Transverse colon (tissue), 4 donors: Measurements from ENCODE around the gene PACSIN2. TPM values are rescaled to one million over a fixed set of nuclear protein-coding genes. Genes with fewer than 3 reads are reported as not detected.

Experiments used
- DNase-seq: peaks from one replicate; pipeline ENCODE4 v3.0.0-alpha.2; 2019
- H3K27ac ChIP-seq, 4 donors: fragments of 200-600 bp; sonication (generic); 2 replicates each; pipeline ENCODE4 v1.5.1; 2016 to 2018; ENCODE audit warnings: inconsistent platforms in 4 of 4
- H3K27me3 ChIP-seq: fragments of 200-600 bp; sonication (generic); 2 replicates; pipeline ENCODE4 v1.5.1; 2017; ENCODE audit warnings: inconsistent platforms
- H3K36me3 ChIP-seq, 4 donors: fragments of 200-600 bp; sonication (generic); 2 replicates each; pipeline ENCODE4 v1.5.1; 2017 to 2019; ENCODE audit warnings: inconsistent platforms in 4 of 4
- H3K4me1 ChIP-seq, 4 donors: fragments of 200-600 bp; sonication (generic); 2 replicates each; pipeline ENCODE4 v1.5.1; 2017 to 2020; ENCODE audit warnings: inconsistent platforms in 4 of 4
- H3K4me3 ChIP-seq, 4 donors: fragments of 200-600 bp; sonication (generic); 1 replicate in 1 of 4; 2 replicates in 3 of 4; pipeline versions ENCODE4 v1.5.1 to v1.6.1; 2017 to 2019; ENCODE audit warnings: inconsistent platforms in 4 of 4
- H3K9me3 ChIP-seq, 2 donors: fragments of 200-600 bp; sonication (generic); 2 replicates each; pipeline ENCODE4 v1.5.1; 2017 to 2019; ENCODE audit warnings: inconsistent platforms in 2 of 2
- CTCF ChIP-seq, 5 experiments: fragments of 200-600 bp in 3 of 5; fragments of 450-650 bp in 2 of 5; sonication (generic) in 3 of 5; IDR thresholded peaks; 1 replicate in 2 of 5; 2 replicates in 3 of 5; pipeline ENCODE4 v1.5.1; 2016 to 2017; ENCODE audit warnings: antibody characterized with exemption in 5 of 5, inconsistent platforms in 3 of 5, mild to moderate bottlenecking in 2 of 5, moderate library complexity in 1 of 5
- EP300 ChIP-seq: sonication (generic); formaldehyde crosslinking; IDR thresholded peaks from one replicate; pipeline ENCODE4 v1.6.1; 2017; ENCODE audit warnings: antibody characterized with exemption, low read depth
- POLR2A ChIP-seq: fragments of 450-650 bp; IDR thresholded peaks from one replicate; pipeline ENCODE4 v1.6.1; 2016; ENCODE audit warnings: antibody characterized with exemption, mild to moderate bottlenecking, moderate library complexity
- POLR2AphosphoS5 ChIP-seq, 3 donors: sonication (generic); formaldehyde crosslinking; IDR thresholded peaks; one replicate each; pipeline ENCODE4 v1.6.1; 2016; ENCODE audit warnings: antibody characterized with exemption in 3 of 3
- WGBS, 2 donors: methylation state at CpG; one replicate each; pipeline ENCODE4 v1.1.5; 2018; ENCODE audit warnings: low coverage in 1 of 2; 5-methylcytosine and 5-hydroxymethylcytosine counted together
- in situ Hi-C, 4 donors: fragments of 200-750 bp; cut with MboI; loops; one replicate each; pipeline versions ENCODE4 v1.15.0 to v1.15.1; 2017; ENCODE audit warnings: low sequenced_read_pairs in 3 of 4, low pct_ligation_motif_present in 1 of 4, low pct_unique_long_range_greater_than_20kb in 1 of 4
- intact Hi-C: fragments of 100-400 bp; cut with DNase I; formaldehyde crosslinking; loops from one replicate; pipeline ENCODE4 v1.15.1; 2023; ENCODE audit warnings: low total_unique reads
- total RNA-seq, 4 donors: library from RNA; depleted of rRNA; stranded (reverse); fragments of >200 nt; gene quantifications; one replicate each; pipeline ENCODE4 v1.1.0, GENCODE V29; 2016

PACSIN2 gene
- total RNA-seq, 4 donors from 2014 or later: 53.9 to 250 (median 198) TPM

- 92 to 100% methylated on average over 3 to 7 of the region's 7 CpGs for WGBS, 2 donors
- DNase-seq: no peak
- intact Hi-C loops (no loop called here), in situ Hi-C loops (loop anchor here in 1 of 4 donors (25.0 kb wide), 2 partner anchors 163 to 212 kb away; no protein-coding TSS in a partner anchor)
- Histone ChIP-seq H3K36me3 (peaks cover 0 to 61% (median 30%) of the 10 kb centered on the region in 4 donors), H3K27me3 (no peaks in the 10 kb centered on the region), H3K4me3 (no peak overlapping the region), H3K27ac (no peak overlapping the region), H3K9me3 (no peaks in the 10 kb centered on the region), H3K4me1 (peaks cover 0 to 1% (median 0%) of the 10 kb centered on the region in 4 donors)
- TF ChIP-seq POLR2AphosphoS5 (IDR thresholded peaks at IDR 0.05): no peak
- TF ChIP-seq EP300: no peak
- TF ChIP-seq POLR2A: no peak
- no peak for TF ChIP-seq CTCF (IDR thresholded peaks at IDR 0.05)
These were observed 140.9 kb downstream of the PACSIN2 start for GRCh38 chr22:42874010-42874409.

GRCh38 chr22:42873356-42873755 lies 141.6 kb downstream of the PACSIN2 start:
- no peak overlapping the region for H3K27ac ChIP-seq
- intact Hi-C loops: no loop called here

GRCh38 chr22:42872821-42873220 lies 142.1 kb downstream of the PACSIN2 start:
- H3K27ac ChIP-seq: no peak overlapping the region
- no peak for TF ChIP-seq POLR2A
- TF ChIP-seq POLR2AphosphoS5 (IDR thresholded peaks at IDR 0.05): no peak
- TF ChIP-seq EP300: no peak
- no peak for TF ChIP-seq CTCF (IDR thresholded peaks at IDR 0.05)
- intact Hi-C loops: no loop called here
- H3K4me3 ChIP-seq: no peak overlapping the region
- WGBS, 2 donors: 85 to 89% methylated on average over 2 to 9 of the region's 9 CpGs
- peaks cover 0 to 51% (median 25%) of the 10 kb centered on the region in 4 donors for H3K36me3 ChIP-seq
- no peaks in the 10 kb centered on the region for H3K9me3 ChIP-seq
- peaks cover 0 to 10% (median 4%) of the 10 kb centered on the region in 4 donors for H3K4me1 ChIP-seq
- no peaks in the 10 kb centered on the region for H3K27me3 ChIP-seq
- DNase-seq: no peak
- in situ Hi-C loops: loop anchor here in 1 of 4 donors (25.0 kb wide), 2 partner anchors 164 to 211 kb away; no protein-coding TSS in a partner anchor

More at GRCh38 chr22:42873356-42873755, 141.6 kb downstream of the PACSIN2 start:
- peaks cover 0 to 8% (median 3%) of the 10 kb centered on the region in 4 donors for H3K4me1 ChIP-seq
- no peaks in the 10 kb centered on the region for H3K9me3 ChIP-seq
- peaks cover 0 to 55% (median 27%) of the 10 kb centered on the region in 4 donors for H3K36me3 ChIP-seq
- DNase-seq: no peak
- H3K4me3 ChIP-seq: no peak overlapping the region
- no peaks in the 10 kb centered on the region for H3K27me3 ChIP-seq
- in situ Hi-C loops: loop anchor here in 1 of 4 donors (25.0 kb wide), 2 partner anchors 164 to 211 kb away; no protein-coding TSS in a partner anchor
- TF ChIP-seq CTCF (IDR thresholded peaks at IDR 0.05): no peak
- no peak for TF ChIP-seq EP300
- no peak for TF ChIP-seq POLR2AphosphoS5 (IDR thresholded peaks at IDR 0.05)
- no peak for TF ChIP-seq POLR2A

GRCh38 chr22:42871146-42872050 lies 143.6 kb downstream of the PACSIN2 start:
- no peak for DNase-seq
- Histone ChIP-seq H3K4me3 (no peak overlapping the region), H3K9me3 (no peaks in the 10 kb centered on the region), H3K27me3 (no peaks in the 10 kb centered on the region), H3K27ac (no peak overlapping the region), H3K36me3 (peaks cover 0 to 37% (median 18%) of the 10 kb centered on the region in 4 donors), H3K4me1 (peaks cover 0 to 10% (median 4%) of the 10 kb centered on the region in 4 donors)
- WGBS, 2 donors: 68 to 89% methylated on average over 2 to 30 of the region's 31 CpGs
- in situ Hi-C loops (loop anchor here in 1 of 4 donors (25.0 kb wide), 2 partner anchors 166 to 209 kb away; no protein-coding TSS in a partner anchor), intact Hi-C loops (no loop called here)
- TF ChIP-seq EP300: no peak
- no peak for TF ChIP-seq CTCF (IDR thresholded peaks at IDR 0.05)
